Stimulated activated CD8-positive, alpha-beta memory T cell treated with anti-CD3 and anti-CD28 coated beads, Interleukin-12 subunit alpha, Interleukin-12 subunit beta, amount 100 ng/mL, for 1 hour (primary cell): Measurements from ENCODE around the gene ZRANB1.
"Not testable (repeated sequence)": the region's sequence is repeated elsewhere in the genome, so short reads cannot be mapped to it uniquely, and the experiment has no call there.

Source experiments
- DNase-seq: peaks from one replicate; pipeline ENCODE4 v3.0.0-alpha.2; 2020; ENCODE audit warnings: low read depth

ZRANB1 gene

GRCh38 chr10:124963866-124964720 lies 22.2 kb downstream of the ZRANB1 start:
- no peak for DNase-seq

DNA sequence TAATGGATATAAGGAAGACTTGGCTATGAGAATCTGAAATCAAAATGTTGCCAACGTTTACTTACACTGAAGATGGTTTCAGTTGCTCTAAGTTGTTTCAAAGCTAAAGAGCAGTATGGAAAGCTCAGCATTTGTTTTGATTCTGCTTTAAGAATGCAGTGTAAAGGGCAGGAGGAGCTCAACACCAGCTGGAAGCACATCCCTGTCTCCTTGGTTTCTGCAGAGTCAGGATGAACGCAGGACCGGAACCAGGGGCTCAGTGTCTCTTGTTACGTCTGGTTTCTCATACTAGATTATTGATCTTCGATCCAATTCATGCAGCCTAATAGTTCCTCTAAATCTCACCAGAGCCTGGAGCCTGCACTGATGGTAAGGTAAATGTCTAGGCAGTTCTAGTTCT lies 24.1 kb downstream of the ZRANB1 start:
- DNase-seq = no peak

- no peak for DNase-seq
Observed at GRCh38 chr10:124967255-124967654, 25.3 kb downstream of the ZRANB1 start.

GRCh38 chr10:124971276-124971675 lies 29.4 kb downstream of the ZRANB1 start:
- no peak for DNase-seq

- DNase-seq = no peak
Observed at GRCh38 chr10:124972637-124973036, 30.7 kb downstream of the ZRANB1 start.

- DNase-seq = no peak
Observed at GRCh38 chr10:124974131-124974530, 32.2 kb downstream of the ZRANB1 start.

DNA sequence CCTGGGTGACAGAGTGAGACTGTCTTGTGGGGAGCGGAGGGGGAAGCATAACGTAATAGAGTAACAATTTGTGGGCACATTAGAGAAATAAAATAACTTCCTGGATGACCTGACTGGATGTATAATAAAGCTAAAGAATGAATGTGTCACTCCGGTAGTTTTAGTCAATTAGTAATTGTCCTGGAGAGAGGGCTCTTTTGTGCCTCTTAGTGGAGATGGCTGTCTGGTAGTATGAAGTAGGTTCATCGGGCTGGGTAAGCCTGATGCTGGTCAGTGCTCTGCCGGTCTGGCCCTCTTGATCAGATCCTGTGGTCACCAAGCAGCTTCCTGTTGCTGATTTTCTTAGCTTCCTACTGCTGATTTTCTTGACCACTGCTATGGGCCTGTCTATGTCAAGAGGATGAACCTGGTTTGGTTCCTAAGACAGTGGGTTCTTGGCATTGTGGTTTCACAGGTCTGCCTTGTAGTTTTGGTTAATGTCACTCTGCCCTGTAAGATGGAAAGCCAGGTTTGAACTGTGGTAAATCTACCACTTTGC lies 34.1 kb downstream of the ZRANB1 start:
- no peak for DNase-seq

DNA sequence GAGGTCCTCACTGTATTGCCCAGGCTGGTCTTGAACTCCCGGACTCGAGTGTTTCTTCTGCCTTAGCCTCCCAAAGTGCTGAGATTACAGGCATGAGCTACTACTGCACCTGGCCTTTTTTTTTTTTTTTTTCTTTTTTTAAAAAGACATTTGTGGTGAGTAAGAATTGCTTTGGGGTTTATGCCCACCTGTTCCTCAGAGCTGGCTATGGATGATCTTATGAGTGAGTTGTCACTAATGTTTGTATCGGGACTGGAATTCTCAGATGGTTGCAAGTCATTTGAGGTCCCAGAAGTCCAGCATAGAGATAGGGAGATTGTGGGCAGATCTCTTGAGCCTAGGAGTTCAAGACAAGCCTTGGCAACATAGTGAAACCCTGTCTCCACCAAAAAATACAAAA lies 35.2 kb downstream of the ZRANB1 start:
- no peak for DNase-seq

DNA sequence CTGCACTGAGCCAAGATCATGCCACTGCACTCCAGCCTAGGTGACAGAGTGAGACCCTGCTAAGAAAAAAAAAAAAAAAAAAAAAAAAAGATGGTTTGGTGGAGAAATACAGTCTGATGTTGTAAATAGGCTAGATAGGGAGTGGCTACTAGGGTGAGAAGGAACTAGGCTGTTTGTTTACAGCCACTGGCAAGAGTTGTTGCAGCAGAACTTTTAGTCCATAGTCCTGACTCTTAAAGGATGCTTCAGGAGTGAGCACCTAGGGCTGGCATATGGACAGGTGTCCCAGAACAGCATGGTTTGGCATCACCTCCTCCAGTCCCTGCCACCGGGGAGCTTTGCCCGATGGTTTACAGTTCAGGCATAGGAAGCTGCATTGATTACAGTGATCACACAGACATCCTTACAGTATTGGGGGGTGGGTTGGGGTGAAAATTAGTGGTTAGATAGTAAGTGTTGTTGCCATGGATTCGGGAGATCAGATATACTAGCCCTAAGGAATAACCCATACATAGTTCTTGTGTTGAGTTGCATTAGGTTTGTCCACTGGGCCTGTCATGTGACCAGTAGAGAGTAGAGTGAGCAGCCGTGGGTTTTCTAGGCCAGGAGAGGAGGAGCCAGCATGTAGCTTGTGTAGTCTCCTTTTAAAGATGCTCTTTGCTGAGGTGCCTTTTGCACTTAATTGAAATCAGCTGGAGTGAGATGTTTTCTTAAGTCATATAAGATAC lies 35.9 kb downstream of the ZRANB1 start:
- no peak for DNase-seq

DNA sequence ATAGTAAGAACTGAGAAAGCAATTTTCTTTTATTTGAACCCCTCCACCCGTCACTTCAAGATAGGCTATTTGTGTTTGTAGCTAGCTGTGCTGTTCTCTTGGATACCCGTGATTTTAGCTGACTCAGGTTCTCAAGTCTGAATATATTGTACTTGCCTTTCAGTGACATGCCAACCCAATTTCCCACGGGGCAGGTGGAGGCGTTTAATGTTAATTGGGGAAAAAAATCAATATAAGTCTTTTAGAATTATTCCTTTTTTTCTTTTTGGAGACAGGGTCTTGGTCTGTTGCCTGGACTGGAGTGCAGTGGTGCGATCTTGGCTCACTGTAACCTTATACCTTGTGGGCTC lies 36.4 kb downstream of the ZRANB1 start:
- DNase-seq = no peak

- no peak for DNase-seq
Observed at GRCh38 chr10:124983321-124983720, 41.4 kb downstream of the ZRANB1 start.

- no peak for DNase-seq
Observed at GRCh38 chr10:124984376-124984775, 42.5 kb downstream of the ZRANB1 start.

DNA sequence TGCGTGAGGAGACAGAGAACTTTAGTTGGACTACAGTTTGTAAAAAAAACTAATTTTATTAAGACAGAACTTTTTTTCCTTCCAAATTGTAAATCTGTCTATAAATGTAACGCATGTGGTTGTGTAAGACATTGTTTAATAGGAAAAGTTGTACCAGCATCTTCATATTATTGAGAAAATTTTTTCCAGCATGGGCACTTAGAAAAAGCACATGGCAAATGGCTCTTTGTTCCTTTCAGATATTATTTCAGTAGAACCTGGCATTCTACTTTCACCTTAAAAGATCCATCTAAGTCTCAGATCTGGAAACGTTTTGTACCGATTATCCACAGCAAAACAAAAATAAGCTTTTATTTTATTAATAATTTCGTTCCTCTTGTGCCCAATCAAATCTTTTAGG lies 43.2 kb downstream of the ZRANB1 start:
- DNase-seq = no peak

DNA sequence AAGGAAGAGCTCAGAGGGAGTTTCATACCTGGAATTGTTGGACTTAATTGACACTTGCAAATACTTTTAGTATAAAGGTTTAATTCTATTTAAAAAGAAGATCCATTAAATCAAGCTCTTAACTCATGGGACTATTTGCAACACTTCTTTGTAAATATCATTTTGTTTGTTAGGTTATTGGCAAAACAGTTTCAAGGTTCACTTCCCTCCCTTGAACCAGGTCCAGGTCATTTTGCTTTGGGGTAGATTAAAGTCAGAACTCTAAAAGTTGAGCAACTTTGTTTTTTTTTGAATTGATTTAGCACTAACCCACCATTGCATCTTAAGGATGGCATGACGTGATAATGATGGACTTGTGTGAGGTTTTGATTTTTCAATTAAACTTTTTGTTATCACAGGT lies 45.9 kb downstream of the ZRANB1 start:
- DNase-seq = no peak

GRCh38 chr10:124988753-124989152 lies 46.8 kb downstream of the ZRANB1 start:
- not testable (repeated sequence) for DNase-seq

GRCh38 chr10:124989526-124989925 lies 47.6 kb downstream of the ZRANB1 start:
- no peak for DNase-seq

DNA sequence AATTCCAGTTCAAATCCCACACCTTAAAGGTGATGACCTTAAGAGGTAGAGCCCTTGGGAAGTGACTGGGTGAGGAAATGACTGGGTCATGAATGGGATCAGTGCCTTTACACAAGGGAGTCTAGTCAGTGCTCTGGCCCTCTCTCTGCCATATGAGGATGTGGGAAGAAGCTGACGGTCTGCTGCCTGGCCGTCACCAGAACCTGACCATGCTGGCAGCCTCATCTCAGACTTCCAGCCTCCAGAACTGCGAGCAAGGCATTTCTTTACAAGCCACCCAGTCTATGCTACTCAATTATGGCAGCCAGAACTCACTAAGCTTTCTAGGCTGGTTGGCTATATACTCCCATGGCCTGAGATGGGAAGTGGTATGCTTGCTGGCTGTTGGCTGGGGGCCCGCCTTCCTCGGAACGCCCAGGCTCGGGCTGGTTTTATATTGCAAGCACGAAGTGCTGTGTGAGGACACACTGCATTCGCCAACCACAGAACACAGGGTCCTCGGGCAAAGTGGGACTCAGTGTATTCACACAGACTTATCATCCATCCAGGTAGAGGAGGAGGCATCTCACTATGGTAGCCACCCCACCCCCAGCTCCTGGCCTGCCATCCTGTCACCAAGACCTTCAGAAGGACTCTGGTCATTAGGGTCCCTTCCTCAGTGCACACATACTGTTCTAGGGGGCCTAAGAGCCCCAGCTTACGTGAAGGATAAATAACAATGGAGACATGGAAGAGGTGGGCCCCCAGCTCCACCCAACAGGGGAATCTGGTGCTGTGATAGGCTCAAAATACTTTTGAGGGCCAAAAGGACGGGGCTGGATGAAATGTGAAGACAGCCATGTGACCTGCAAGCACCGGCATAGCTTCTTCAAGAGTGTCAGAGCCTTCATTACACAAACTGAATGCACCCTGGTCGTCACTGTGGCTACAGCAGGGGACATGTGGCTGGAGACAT lies 49.0 kb downstream of the ZRANB1 start:
- DNase-seq = no peak

DNA sequence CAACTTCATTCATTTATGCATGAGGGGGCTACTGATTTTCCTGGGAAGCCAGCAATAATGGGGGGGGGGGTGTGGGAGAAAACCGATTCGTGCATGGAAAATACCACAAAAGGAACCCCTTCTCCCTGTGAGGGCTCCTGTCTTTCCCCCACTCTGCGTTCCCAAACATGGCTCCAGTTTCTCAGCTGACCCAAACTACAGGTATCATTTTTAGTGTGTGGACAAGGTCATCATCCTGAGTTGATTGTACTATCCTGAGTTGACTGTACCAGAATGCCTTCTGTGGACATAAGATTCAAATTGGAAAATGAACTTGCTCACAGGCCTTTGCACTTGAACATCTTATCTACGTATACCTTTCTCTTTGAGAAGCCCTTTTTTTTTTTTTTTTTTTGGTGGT lies 49.9 kb downstream of the ZRANB1 start:
- no peak for DNase-seq

- no peak for DNase-seq
Observed at GRCh38 chr10:124992462-124993344, 50.8 kb downstream of the ZRANB1 start.

GRCh38 chr10:124993345-124993708 lies 51.4 kb downstream of the ZRANB1 start:
- DNase-seq = no peak
